GM19328 (cell line): ENCODE results near the gene SLF2.

Experiments used
- ATAC-seq: cut with Tn5 transposase; IDR thresholded peaks from one replicate; pipeline ENCODE4 v1.9.1; 2021; ENCODE audit warnings: mild to moderate bottlenecking, moderate library complexity; ENCODE audit not compliant: unreplicated experiment

Gene SLF2

GRCh38 chr10:100977436-100977835 is 64.7 kb downstream of the SLF2 start:
- no peak for ATAC-seq

- no peak for ATAC-seq
Measured at GRCh38 chr10:100978121-100978900, 65.5 kb downstream of the SLF2 start.

GRCh38 chr10:100978901-100979195 is 66.1 kb downstream of the SLF2 start:
- no peak for ATAC-seq

- ATAC-seq, result no peak
Measured at GRCh38 chr10:100979791-100980272, 67.1 kb downstream of the SLF2 start.

- no peak for ATAC-seq
Measured at GRCh38 chr10:100980311-100980710, 67.5 kb downstream of the SLF2 start.

- ATAC-seq, result no peak
Measured at GRCh38 chr10:100980711-100981110, 67.9 kb downstream of the SLF2 start.

GRCh38 chr10:100981178-100981772 is 68.5 kb downstream of the SLF2 start:
- ATAC-seq, result no peak

GRCh38 chr10:100982916-100983830 is 70.4 kb downstream of the SLF2 start:
- no peak for ATAC-seq

- ATAC-seq, result no peak
Measured at GRCh38 chr10:100983868-100984671, 71.3 kb downstream of the SLF2 start.

GRCh38 chr10:100984672-100985177 is 72.0 kb downstream of the SLF2 start:
- no peak for ATAC-seq

GRCh38 chr10:100985336-100985735 is 72.6 kb downstream of the SLF2 start:
- no peak for ATAC-seq

GRCh38 chr10:100986623-100986951 is 73.8 kb downstream of the SLF2 start:
- no peak for ATAC-seq

GRCh38 chr10:100986952-100987684 is 74.4 kb downstream of the SLF2 start, which contains the start of the genes MRPL43 and TWNK:
Gene MRPL43 (minus strand): TSS chr10:100987497. CDS start chr10:100987443, 54 bp downstream.
Gene TWNK (plus strand): TSS chr10:100987543. CDS start chr10:100988211, 668 bp downstream.
- ATAC-seq, result peak; percentile 79

GRCh38 chr10:100987685-100988049 is 74.9 kb downstream of the SLF2 start:
- ATAC-seq, result no peak

GRCh38 chr10:100988166-100988565 is 75.4 kb downstream of the SLF2 start:
- ATAC-seq, result no peak

- no peak for ATAC-seq
Measured at GRCh38 chr10:100989088-100989487, 76.3 kb downstream of the SLF2 start.

GRCh38 chr10:100993986-100994708 is 81.4 kb downstream of the SLF2 start:
- ATAC-seq, result no peak

- ATAC-seq, result no peak
Measured at GRCh38 chr10:100995181-100995580, 82.4 kb downstream of the SLF2 start.

- no peak for ATAC-seq
Measured at GRCh38 chr10:100996678-100997359, 84.1 kb downstream of the SLF2 start.
